Measurements from ENCODE around the gene DVL2. TPM values are rescaled to one million over a fixed set of nuclear protein-coding genes. Genes with fewer than 3 reads are reported as not detected.

The DVL2 gene
- total RNA-seq, 1 donor from 2014 or later = 79.1 TPM

DNA sequence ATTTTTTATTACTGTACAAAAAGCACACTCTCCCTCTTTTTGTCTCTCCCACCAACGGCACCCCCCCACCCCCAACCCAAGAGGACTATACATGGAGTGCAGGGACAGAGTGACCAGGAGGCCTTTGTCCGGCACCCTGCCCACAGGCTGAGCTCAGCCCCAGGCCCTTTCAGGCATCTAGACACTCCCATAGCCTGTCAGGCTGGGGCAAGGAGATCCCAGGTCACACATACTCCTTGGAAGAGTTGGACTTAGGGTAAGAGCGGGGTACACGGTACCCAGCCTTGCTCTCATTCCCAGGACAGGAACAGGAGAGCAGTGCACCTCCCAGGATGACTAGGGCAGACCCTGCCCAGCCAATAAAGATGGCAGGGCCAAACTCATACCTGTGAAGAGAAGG is 25.8 kb upstream of the DVL2 start:
- no peak for DNase-seq
- Mint-ChIP-seq H3K27ac (ENCODE audit: unreplicated experiment) (no peak overlapping the region), H3K9me3 (ENCODE audit: unreplicated experiment) (peaks cover 2% of the 10 kb centered on the region), H3K36me3 (ENCODE audit: unreplicated experiment) (peaks cover 4% of the 10 kb centered on the region), H3K4me1 (ENCODE audit: low read depth, unreplicated experiment) (peaks cover 5% of the 10 kb centered on the region), H3K4me3 (ENCODE audit: unreplicated experiment) (no peak overlapping the region), H3K27me3 (ENCODE audit: unreplicated experiment) (peaks cover 17% of the 10 kb centered on the region)
- TF ChIP-seq, protein P1, sequence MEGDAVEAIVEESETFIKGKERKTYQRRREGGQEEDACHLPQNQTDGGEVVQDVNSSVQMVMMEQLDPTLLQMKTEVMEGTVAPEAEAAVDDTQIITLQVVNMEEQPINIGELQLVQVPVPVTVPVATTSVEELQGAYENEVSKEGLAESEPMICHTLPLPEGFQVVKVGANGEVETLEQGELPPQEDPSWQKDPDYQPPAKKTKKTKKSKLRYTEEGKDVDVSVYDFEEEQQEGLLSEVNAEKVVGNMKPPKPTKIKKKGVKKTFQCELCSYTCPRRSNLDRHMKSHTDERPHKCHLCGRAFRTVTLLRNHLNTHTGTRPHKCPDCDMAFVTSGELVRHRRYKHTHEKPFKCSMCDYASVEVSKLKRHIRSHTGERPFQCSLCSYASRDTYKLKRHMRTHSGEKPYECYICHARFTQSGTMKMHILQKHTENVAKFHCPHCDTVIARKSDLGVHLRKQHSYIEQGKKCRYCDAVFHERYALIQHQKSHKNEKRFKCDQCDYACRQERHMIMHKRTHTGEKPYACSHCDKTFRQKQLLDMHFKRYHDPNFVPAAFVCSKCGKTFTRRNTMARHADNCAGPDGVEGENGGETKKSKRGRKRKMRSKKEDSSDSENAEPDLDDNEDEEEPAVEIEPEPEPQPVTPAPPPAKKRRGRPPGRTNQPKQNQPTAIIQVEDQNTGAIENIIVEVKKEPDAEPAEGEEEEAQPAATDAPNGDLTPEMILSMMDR (IDR thresholded peaks at IDR 0.05; ENCODE audit: partially characterized antibody, unreplicated experiment) = no peak

DNA sequence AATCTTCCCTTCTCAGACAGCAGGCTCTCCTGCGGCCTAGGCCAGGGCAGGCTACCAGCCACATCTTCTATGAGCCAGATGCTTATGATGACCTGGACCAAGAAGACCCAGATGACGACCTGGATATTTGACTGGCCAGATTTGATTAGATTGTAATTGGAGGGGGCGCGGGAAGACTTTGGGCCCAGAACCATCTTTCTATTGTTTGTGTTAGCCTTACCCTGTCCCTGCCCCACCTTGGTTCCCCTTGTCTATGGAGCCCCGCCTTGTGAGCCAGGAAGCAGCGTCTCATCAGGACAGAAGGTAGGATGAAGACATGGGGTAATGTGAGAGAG is 25.2 kb upstream of the DVL2 start:
- Mint-ChIP-seq H3K36me3 (ENCODE audit: unreplicated experiment) (peaks cover 4% of the 10 kb centered on the region), H3K27ac (ENCODE audit: unreplicated experiment) (no peak overlapping the region), H3K4me1 (ENCODE audit: low read depth, unreplicated experiment) (peaks cover 5% of the 10 kb centered on the region), H3K27me3 (ENCODE audit: unreplicated experiment) (peaks cover 19% of the 10 kb centered on the region), H3K9me3 (ENCODE audit: unreplicated experiment) (peaks cover 2% of the 10 kb centered on the region), H3K4me3 (ENCODE audit: unreplicated experiment) (no peak overlapping the region)
- no peak for DNase-seq
- TF ChIP-seq, protein P1 (IDR thresholded peaks at IDR 0.05; ENCODE audit: partially characterized antibody, unreplicated experiment) = no peak

- no peak overlapping the region for H3K4me3 Mint-ChIP-seq (ENCODE audit: unreplicated experiment)
- TF ChIP-seq, protein P1 (IDR thresholded peaks at IDR 0.05; ENCODE audit: partially characterized antibody, unreplicated experiment) = no peak
- peaks cover 18% of the 10 kb centered on the region for H3K27me3 Mint-ChIP-seq (ENCODE audit: unreplicated experiment)
- H3K4me1 Mint-ChIP-seq (ENCODE audit: low read depth, unreplicated experiment) = peaks cover 3% of the 10 kb centered on the region
- peaks cover 2% of the 10 kb centered on the region for H3K36me3 Mint-ChIP-seq (ENCODE audit: unreplicated experiment)
- H3K27ac Mint-ChIP-seq (ENCODE audit: unreplicated experiment) = no peak overlapping the region
- no peak for DNase-seq
- peaks cover 2% of the 10 kb centered on the region for H3K9me3 Mint-ChIP-seq (ENCODE audit: unreplicated experiment)
Measured at GRCh38 chr17:7258731-7259554, 24.6 kb upstream of the DVL2 start.

GRCh38 chr17:7256766-7257456 is 22.6 kb upstream of the DVL2 start:
- Mint-ChIP-seq H3K27ac (ENCODE audit: unreplicated experiment) (no peak overlapping the region), H3K27me3 (ENCODE audit: unreplicated experiment) (peaks cover 8% of the 10 kb centered on the region)

More at GRCh38 chr17:7256766-7257456, 22.6 kb upstream of the DVL2 start:
- peaks cover 8% of the 10 kb centered on the region for H3K4me1 Mint-ChIP-seq (ENCODE audit: low read depth, unreplicated experiment)
- H3K9me3 Mint-ChIP-seq (ENCODE audit: unreplicated experiment) = peaks cover 8% of the 10 kb centered on the region
- no peak overlapping the region for H3K4me3 Mint-ChIP-seq (ENCODE audit: unreplicated experiment)
- DNase-seq = no peak
- TF ChIP-seq, protein P1 (IDR thresholded peaks at IDR 0.05; ENCODE audit: partially characterized antibody, unreplicated experiment) = no peak
- H3K36me3 Mint-ChIP-seq (ENCODE audit: unreplicated experiment) = no peaks in the 10 kb centered on the region
